ENCODE results near the gene ATG14. TPM values are rescaled to one million over a fixed set of nuclear protein-coding genes. Genes with fewer than 3 reads are reported as not detected.

ATG14 gene
- total RNA-seq, 1 experiment from 2014 or later = 8.1 TPM

GRCh38 chr14:55418411-55418810 is 6.8 kb upstream of the ATG14 start:
- no peak for TF ChIP-seq CTCF (IDR thresholded peaks at IDR 0.05; ENCODE audit: unreplicated experiment)
- CTCF ChIA-PET = no interaction called here
- H3K36me3 Mint-ChIP-seq (ENCODE audit: insufficient read depth, unreplicated experiment) = no peaks in the 10 kb centered on the region
- BruUV-seq (replicated peaks) = no TSS peak
- DNase-seq = no peak
- no peak overlapping the region for H3K4me3 Mint-ChIP-seq (ENCODE audit: low read depth, unreplicated experiment)
- no peaks in the 10 kb centered on the region for H3K27me3 Mint-ChIP-seq (ENCODE audit: unreplicated experiment)
- intact Hi-C loops (cut with micrococcal nuclease; ENCODE audit: unreplicated experiment) = no loop called here
- no peak overlapping the region for H3K27ac Mint-ChIP-seq (ENCODE audit: unreplicated experiment)
- no peaks in the 10 kb centered on the region for H3K9me3 Mint-ChIP-seq (ENCODE audit: low read depth, unreplicated experiment)
- H3K4me1 Mint-ChIP-seq (ENCODE audit: low read depth, unreplicated experiment) = no peaks in the 10 kb centered on the region

DNA sequence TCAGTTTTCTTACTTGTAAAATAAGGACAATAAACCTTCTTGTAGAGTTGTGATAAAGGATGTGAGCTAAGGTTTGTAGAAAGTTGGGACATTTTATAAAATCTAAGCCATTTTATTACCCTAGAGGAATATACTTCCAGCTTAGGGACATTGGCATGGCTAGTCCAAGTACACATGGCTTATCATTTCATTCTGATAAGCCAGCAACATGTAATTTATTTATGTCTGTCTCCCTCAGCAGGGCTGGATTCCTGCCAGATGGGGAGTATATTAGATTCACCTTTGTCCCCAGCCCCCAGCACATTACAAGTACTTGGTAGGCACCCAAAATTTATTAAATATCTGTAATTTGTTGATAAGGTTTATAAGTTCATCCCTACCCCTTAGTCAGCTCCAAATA is 6.3 kb upstream of the ATG14 start:
- TF ChIP-seq CTCF (IDR thresholded peaks at IDR 0.05; ENCODE audit: unreplicated experiment) = no peak
- CTCF ChIA-PET = no interaction called here

DNA sequence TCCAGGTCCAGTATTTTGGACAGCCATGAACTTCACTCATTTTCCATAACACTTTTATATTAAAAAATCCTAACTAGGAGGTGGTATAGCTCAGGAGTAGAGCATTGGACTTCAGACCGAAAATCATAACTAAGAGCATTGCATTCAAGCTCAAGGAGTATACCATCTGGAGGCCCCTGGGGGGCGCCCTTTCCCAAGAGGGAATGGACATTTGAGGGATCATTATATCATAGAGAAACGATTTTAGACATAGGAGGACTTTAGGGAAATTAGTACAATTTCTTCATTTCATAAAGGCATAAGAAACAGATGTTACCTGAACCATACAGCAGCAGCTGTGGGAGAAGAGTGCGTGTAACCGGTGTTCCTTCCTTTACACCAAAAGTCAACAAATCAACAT is 5.2 kb upstream of the ATG14 start:
- no peak for TF ChIP-seq CTCF (IDR thresholded peaks at IDR 0.05; ENCODE audit: unreplicated experiment)
- Mint-ChIP-seq H3K4me3 (ENCODE audit: low read depth, unreplicated experiment) (no peak overlapping the region), H3K9me3 (ENCODE audit: low read depth, unreplicated experiment) (no peaks in the 10 kb centered on the region), H3K4me1 (ENCODE audit: low read depth, unreplicated experiment) (no peaks in the 10 kb centered on the region), H3K27ac (ENCODE audit: unreplicated experiment) (no peak overlapping the region), H3K36me3 (ENCODE audit: insufficient read depth, unreplicated experiment) (peaks cover 4% of the 10 kb centered on the region), H3K27me3 (ENCODE audit: unreplicated experiment) (no peaks in the 10 kb centered on the region)
- DNase-seq = peak; percentile 15
- intact Hi-C loops (cut with micrococcal nuclease; ENCODE audit: unreplicated experiment) = no loop called here
- CTCF ChIA-PET = no interaction called here
- BruUV-seq (replicated peaks) = no TSS peak

More for the DNA sequence above, 6.3 kb upstream of the ATG14 start:
- no TSS peak for BruUV-seq (replicated peaks)
- Mint-ChIP-seq H3K27me3 (ENCODE audit: unreplicated experiment) (no peaks in the 10 kb centered on the region), H3K4me1 (ENCODE audit: low read depth, unreplicated experiment) (no peaks in the 10 kb centered on the region), H3K4me3 (ENCODE audit: low read depth, unreplicated experiment) (no peak overlapping the region), H3K36me3 (ENCODE audit: insufficient read depth, unreplicated experiment) (no peaks in the 10 kb centered on the region), H3K27ac (ENCODE audit: unreplicated experiment) (no peak overlapping the region), H3K9me3 (ENCODE audit: low read depth, unreplicated experiment) (no peaks in the 10 kb centered on the region)
- no peak for DNase-seq
- intact Hi-C loops (cut with micrococcal nuclease; ENCODE audit: unreplicated experiment) = no loop called here

DNA sequence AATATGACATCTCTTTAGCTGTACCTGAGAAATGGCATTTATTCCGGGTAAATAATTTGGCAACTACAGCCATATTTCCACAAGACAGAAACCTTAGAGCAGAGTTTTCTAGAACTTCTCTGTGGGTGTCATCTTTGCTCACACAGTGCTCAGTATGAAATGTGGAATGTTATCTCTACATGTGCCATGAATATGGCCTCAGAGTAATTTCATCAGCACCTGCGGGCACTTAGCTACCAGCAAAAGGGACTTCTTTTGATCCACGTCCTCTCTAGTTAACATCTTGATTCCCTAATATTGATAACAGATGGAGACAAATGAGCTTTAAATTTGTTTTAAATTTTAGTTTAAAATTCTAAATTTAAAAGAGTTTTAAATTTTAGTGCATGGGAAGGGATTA is 2.9 kb upstream of the ATG14 start:
- H3K27ac Mint-ChIP-seq (ENCODE audit: unreplicated experiment) = no peak overlapping the region
- CTCF ChIA-PET = no interaction called here
- peaks cover 8% of the 10 kb centered on the region for H3K4me1 Mint-ChIP-seq (ENCODE audit: low read depth, unreplicated experiment)
- intact Hi-C loops (cut with micrococcal nuclease; ENCODE audit: unreplicated experiment) = no loop called here
- TF ChIP-seq CTCF (IDR thresholded peaks at IDR 0.05; ENCODE audit: unreplicated experiment) = no peak
- no peak overlapping the region for H3K4me3 Mint-ChIP-seq (ENCODE audit: low read depth, unreplicated experiment)
- BruUV-seq (replicated peaks) = no TSS peak
- no peak for DNase-seq
- no peaks in the 10 kb centered on the region for H3K27me3 Mint-ChIP-seq (ENCODE audit: unreplicated experiment)
- peaks cover 13% of the 10 kb centered on the region for H3K36me3 Mint-ChIP-seq (ENCODE audit: insufficient read depth, unreplicated experiment)
- H3K9me3 Mint-ChIP-seq (ENCODE audit: low read depth, unreplicated experiment) = no peaks in the 10 kb centered on the region

GRCh38 chr14:55412676-55413075 is 1.0 kb upstream of the ATG14 start:
- Mint-ChIP-seq H3K4me1 (ENCODE audit: low read depth, unreplicated experiment) (peaks cover 12% of the 10 kb centered on the region), H3K4me3 (ENCODE audit: low read depth, unreplicated experiment) (peak overlapping the region; percentile 84), H3K27me3 (ENCODE audit: unreplicated experiment) (no peaks in the 10 kb centered on the region), H3K36me3 (ENCODE audit: insufficient read depth, unreplicated experiment) (peaks cover 13% of the 10 kb centered on the region), H3K9me3 (ENCODE audit: low read depth, unreplicated experiment) (no peaks in the 10 kb centered on the region), H3K27ac (ENCODE audit: unreplicated experiment) (peak overlapping the region; percentile 61)
- no peak for TF ChIP-seq CTCF (IDR thresholded peaks at IDR 0.05; ENCODE audit: unreplicated experiment)
- intact Hi-C loops (cut with micrococcal nuclease; ENCODE audit: unreplicated experiment) = no loop called here
- DNase-seq = peak; percentile 23
- CTCF ChIA-PET = no interaction called here
- BruUV-seq (replicated peaks) = no TSS peak
